ENCODE results near the gene RCL1.

DNA sequence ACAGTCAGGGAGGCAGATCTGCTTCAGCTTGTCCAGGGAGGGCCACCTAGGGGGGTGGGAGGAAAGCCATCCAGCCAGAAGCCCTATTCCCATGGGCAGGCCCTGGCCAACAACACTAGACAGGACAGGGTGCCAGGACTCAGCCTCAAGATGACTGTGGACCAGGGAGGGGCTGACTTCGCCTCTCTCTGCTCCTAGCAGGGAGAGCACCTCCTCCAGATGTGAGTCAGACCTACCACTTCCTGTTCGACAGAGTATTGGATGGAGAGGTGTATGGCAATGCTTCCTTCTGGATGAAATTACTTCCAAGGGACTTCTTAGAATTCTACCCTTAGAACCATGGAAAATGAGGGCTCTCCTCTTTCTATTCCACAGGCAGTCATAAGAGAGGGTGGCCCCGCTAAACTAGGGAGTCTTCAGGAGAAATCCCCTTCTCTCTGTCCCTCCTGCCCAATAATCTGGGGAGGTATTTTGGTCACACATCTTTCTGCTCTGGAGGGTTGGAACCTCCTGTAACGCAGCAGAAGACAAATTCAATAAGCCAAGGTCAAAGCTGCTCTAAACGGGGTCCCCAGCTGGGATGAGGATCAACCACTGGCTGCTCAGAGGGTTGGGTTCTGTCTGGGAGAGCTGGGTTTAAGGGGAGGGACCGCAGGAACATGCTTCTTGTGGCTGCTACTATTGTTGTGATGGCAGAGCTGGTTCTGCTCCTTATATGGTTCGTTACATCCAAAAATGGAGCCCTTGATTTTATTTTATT is 23.2 kb upstream of the RCL1 start:
- TF ChIP-seq YY1 (IDR thresholded peaks at IDR 0.05; ENCODE audit: low read depth) = no peak
- TF ChIP-seq RFX5 (IDR thresholded peaks at IDR 0.05; ENCODE audit: low read length) = no peak
- TF ChIP-seq, protein P1, sequence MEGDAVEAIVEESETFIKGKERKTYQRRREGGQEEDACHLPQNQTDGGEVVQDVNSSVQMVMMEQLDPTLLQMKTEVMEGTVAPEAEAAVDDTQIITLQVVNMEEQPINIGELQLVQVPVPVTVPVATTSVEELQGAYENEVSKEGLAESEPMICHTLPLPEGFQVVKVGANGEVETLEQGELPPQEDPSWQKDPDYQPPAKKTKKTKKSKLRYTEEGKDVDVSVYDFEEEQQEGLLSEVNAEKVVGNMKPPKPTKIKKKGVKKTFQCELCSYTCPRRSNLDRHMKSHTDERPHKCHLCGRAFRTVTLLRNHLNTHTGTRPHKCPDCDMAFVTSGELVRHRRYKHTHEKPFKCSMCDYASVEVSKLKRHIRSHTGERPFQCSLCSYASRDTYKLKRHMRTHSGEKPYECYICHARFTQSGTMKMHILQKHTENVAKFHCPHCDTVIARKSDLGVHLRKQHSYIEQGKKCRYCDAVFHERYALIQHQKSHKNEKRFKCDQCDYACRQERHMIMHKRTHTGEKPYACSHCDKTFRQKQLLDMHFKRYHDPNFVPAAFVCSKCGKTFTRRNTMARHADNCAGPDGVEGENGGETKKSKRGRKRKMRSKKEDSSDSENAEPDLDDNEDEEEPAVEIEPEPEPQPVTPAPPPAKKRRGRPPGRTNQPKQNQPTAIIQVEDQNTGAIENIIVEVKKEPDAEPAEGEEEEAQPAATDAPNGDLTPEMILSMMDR (IDR thresholded peaks at IDR 0.05) = no peak
- TF ChIP-seq, protein P2, sequence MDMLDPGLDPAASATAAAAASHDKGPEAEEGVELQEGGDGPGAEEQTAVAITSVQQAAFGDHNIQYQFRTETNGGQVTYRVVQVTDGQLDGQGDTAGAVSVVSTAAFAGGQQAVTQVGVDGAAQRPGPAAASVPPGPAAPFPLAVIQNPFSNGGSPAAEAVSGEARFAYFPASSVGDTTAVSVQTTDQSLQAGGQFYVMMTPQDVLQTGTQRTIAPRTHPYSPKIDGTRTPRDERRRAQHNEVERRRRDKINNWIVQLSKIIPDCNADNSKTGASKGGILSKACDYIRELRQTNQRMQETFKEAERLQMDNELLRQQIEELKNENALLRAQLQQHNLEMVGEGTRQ (IDR thresholded peaks at IDR 0.05; ENCODE audit: borderline replicate concordance, low read depth, low read length) = no peak
- TF ChIP-seq, protein P3, sequence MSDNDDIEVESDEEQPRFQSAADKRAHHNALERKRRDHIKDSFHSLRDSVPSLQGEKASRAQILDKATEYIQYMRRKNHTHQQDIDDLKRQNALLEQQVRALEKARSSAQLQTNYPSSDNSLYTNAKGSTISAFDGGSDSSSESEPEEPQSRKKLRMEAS (IDR thresholded peaks at IDR 0.05; ENCODE audit: low read depth) = no peak
- no peak for TF ChIP-seq SMC3 (IDR thresholded peaks at IDR 0.05; ENCODE audit: low read depth, low read length)
- TF ChIP-seq, protein P4, sequence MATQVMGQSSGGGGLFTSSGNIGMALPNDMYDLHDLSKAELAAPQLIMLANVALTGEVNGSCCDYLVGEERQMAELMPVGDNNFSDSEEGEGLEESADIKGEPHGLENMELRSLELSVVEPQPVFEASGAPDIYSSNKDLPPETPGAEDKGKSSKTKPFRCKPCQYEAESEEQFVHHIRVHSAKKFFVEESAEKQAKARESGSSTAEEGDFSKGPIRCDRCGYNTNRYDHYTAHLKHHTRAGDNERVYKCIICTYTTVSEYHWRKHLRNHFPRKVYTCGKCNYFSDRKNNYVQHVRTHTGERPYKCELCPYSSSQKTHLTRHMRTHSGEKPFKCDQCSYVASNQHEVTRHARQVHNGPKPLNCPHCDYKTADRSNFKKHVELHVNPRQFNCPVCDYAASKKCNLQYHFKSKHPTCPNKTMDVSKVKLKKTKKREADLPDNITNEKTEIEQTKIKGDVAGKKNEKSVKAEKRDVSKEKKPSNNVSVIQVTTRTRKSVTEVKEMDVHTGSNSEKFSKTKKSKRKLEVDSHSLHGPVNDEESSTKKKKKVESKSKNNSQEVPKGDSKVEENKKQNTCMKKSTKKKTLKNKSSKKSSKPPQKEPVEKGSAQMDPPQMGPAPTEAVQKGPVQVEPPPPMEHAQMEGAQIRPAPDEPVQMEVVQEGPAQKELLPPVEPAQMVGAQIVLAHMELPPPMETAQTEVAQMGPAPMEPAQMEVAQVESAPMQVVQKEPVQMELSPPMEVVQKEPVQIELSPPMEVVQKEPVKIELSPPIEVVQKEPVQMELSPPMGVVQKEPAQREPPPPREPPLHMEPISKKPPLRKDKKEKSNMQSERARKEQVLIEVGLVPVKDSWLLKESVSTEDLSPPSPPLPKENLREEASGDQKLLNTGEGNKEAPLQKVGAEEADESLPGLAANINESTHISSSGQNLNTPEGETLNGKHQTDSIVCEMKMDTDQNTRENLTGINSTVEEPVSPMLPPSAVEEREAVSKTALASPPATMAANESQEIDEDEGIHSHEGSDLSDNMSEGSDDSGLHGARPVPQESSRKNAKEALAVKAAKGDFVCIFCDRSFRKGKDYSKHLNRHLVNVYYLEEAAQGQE (IDR thresholded peaks at IDR 0.05; ENCODE audit: low read depth, low read length) = no peak
- no peak for TF ChIP-seq TCF12 (IDR thresholded peaks at IDR 0.05)
- TF ChIP-seq POLR2AphosphoS5 (IDR thresholded peaks at IDR 0.05; ENCODE audit: low read depth, low read length) = no peak
- TF ChIP-seq MXI1 (IDR thresholded peaks at IDR 0.05; ENCODE audit: low read depth, low read length) = no peak
